ENCODE measurements around the gene DNAAF9. TPM values are rescaled to one million over a fixed set of nuclear protein-coding genes. Genes with fewer than 3 reads are reported as not detected.

Gene DNAAF9
- total and polyA plus RNA-seq, 4 donors, result 27.2 to 45.4 (median 39.8) TPM

GRCh38 chr20:3358676-3359340 is 48.7 kb downstream of the DNAAF9 start:
- peak in 1 of 6 donors; percentile 9 for DNase-seq (ENCODE audit: low read depth in 4 of 6, low spot score in 6 of 6)
- H3K27me3 ChIP-seq (ENCODE audit: control insufficient read depth, insufficient read depth, low read length), result no peaks in the 10 kb centered on the region
- H3K4me1 ChIP-seq (ENCODE audit: control insufficient read depth, insufficient read depth, low read length), result no peaks in the 10 kb centered on the region
- no peaks in the 10 kb centered on the region for H3K9me3 ChIP-seq (ENCODE audit: control insufficient read depth, insufficient read depth, low read length)
- WGBS (ENCODE audit: insufficient coverage), result no CpG with 5 or more reads among the region's 5 CpGs
- H3K27ac ChIP-seq (ENCODE audit: low read depth, low read length), result no peak overlapping the region
- no peak overlapping the region for H3K4me3 ChIP-seq (ENCODE audit: low read depth, low read length)
- H3K36me3 ChIP-seq (ENCODE audit: control insufficient read depth, insufficient read depth, low read length), result peaks cover 17% of the 10 kb centered on the region

Small RNA genes lying within 50 kb of the gene (small RNA-seq; reads per million reads assigned to genes)
- 0.06 reads per million for gene RF00012 (ENCODE audit: low replicate concordance)
- not detected for gene RNU6-1019P (ENCODE audit: low replicate concordance)

Other genes with a start within 250 kb of the DNAAF9 start
- 10 to 100 TPM; 15.5 to 17.0 TPM for gene FASTKD5, start 247.8 kb downstream of the DNAAF9 start, total RNA-seq
- 10 to 100 TPM; 13.7 to 15.6 TPM for gene FASTKD5, start 247.8 kb downstream of the DNAAF9 start, polyA plus RNA-seq (ENCODE audit: insufficient read length in 2 of 2)
- gene UBOX5, start 247.8 kb downstream of the DNAAF9 start, total RNA-seq, result 1 to 10 TPM; 2.7 to 6.8 TPM
- 1 to 10 TPM; 5.0 to 8.2 TPM for gene UBOX5, start 247.8 kb downstream of the DNAAF9 start, polyA plus RNA-seq (ENCODE audit: insufficient read length in 2 of 2)
- gene LZTS3, start 234.1 kb downstream of the DNAAF9 start, total RNA-seq, result 10 to 100 TPM; 21.4 to 27.7 TPM
- gene LZTS3, start 234.1 kb downstream of the DNAAF9 start, polyA plus RNA-seq (ENCODE audit: insufficient read length in 2 of 2), result 10 to 100 TPM; 79.5 to 83.2 TPM
- gene DDRGK1, start 203.0 kb downstream of the DNAAF9 start, total RNA-seq, result 10 to 100 TPM; 23.0 to 64.9 TPM
- gene DDRGK1, start 203.0 kb downstream of the DNAAF9 start, polyA plus RNA-seq (ENCODE audit: insufficient read length in 2 of 2), result 10 to 100 TPM; 61.6 to 79.0 TPM
- 10 to 100 TPM; 24.4 to 49.5 TPM for gene ITPA, start 198.2 kb downstream of the DNAAF9 start, total RNA-seq
- gene ITPA, start 198.2 kb downstream of the DNAAF9 start, polyA plus RNA-seq (ENCODE audit: insufficient read length in 2 of 2), result 10 to 100 TPM; 68.0 to 82.8 TPM
- gene SLC4A11, start 168.5 kb downstream of the DNAAF9 start, total RNA-seq, result under 1 TPM; 0.20 to 0.50 TPM
- gene SLC4A11, start 168.5 kb downstream of the DNAAF9 start, polyA plus RNA-seq (ENCODE audit: insufficient read length in 2 of 2), result 1 to 10 TPM in 1 of 2 donors, under 1 TPM in 1; 0.44 to 1.3 TPM
- 10 to 100 TPM; 40.1 to 64.2 TPM for gene ATRN, start 63.3 kb upstream of the DNAAF9 start, total RNA-seq
- gene ATRN, start 63.3 kb upstream of the DNAAF9 start, polyA plus RNA-seq (ENCODE audit: insufficient read length in 2 of 2), result 10 to 100 TPM; 43.4 to 49.5 TPM

Data from spinal cord (tissue), 10 donors.